NCI-H1105 (cell line): ENCODE results near the gene F11.
"Not testable (repeated sequence)": the region's sequence is repeated elsewhere in the genome, so short reads cannot be mapped to it uniquely, and the experiment has no call there.

Source experiments
- DNase-seq: peaks from one replicate; lab custom pipeline; 2025; lab: John Stamatoyannopoulos, UW

Gene F11

DNA sequence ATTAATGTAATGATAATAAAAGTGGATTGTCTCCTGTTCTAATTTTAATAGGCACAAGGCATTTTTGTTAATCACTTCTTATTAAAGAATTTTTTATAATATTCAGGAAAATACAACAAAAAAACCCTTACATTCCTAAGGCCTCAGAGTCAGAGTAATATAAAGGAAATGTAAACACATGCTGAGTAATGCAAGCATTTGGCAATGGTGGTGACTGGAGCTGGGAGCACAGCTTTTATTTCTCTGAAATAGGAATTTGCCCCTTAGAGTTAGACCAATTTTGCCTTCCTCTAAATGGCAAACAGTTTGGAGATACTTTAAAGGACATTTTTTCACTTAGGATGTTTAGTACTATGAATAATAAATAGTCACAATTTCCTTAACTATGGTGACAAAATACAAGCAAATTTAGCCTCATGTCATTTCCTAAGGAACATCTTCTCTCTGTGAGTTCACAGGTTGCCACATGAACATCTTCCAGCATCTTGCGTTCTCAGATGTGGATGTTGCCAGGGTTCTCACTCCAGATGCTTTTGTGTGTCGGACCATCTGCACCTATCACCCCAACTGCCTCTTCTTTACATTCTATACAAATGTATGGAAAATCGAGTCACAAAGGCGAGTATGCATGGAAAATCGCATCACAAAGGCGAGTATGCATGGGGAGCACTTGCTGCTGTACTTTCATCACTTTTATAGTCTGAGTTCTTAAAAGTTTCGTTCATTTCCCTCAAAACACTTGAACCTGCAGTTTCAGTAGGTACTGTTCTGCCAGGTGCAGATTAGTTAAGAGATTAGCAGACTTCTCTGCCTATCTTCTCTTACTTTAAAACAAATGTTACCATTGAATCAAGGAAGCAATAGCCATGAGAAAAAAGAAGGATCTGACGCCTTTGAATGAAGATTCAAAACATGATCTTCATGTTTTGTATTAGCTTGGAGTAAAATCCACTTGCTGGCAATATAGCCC, 15.9 kb upstream of the F11 start:
- no peak for DNase-seq

DNA sequence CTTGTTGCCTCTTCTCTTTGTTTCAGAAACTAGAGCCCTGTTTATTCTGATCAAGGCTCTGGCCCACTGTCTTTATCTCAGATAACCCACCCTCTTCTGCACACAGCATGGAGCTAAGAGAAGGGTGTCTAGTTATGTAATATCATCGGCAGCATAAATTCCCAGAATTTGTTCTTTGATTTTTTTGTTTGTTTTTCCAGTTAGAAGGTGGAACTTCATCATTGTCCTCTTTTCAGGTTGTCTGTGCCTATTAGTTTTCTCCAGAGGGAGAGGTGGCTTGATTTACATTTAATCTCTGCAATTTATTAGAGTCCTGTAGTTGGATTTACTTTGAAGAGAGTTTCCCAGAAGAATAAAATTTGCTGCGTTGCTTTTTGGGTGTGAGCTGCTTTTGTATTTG, 15.2 kb upstream of the F11 start:
- DNase-seq: no peak

- no peak for DNase-seq
Measured at GRCh38 chr4:186255122-186255521, 10.9 kb upstream of the F11 start.

DNA sequence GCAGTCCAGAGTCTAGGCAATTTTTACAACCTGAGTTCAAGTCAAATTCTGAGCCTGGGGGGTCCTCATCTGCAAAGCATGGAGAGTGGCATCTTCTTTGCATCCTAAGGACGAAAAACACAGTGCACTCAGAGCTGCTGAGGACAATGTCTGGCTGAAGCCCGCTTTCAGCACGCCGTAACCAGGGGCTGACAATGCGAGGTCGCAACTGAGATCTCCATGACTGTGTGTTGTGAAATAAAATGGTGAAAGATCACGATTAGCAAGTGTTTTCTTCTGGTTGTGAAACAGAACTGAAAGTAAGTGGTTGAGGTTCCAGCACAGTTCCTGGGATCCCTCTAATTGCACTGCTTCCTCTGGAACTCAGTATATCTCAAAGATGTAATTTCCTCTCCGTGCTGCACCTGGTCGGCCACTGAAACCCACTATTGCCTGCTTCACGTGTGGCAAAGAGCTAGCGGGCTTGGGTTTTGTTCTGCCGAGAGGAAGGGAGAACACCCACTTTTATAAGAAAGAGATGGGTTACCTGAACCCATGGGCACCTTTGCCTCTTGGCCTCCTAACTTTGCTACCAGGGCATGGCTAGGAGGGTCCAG, 7.7 kb upstream of the F11 start:
- DNase-seq: no peak

DNA sequence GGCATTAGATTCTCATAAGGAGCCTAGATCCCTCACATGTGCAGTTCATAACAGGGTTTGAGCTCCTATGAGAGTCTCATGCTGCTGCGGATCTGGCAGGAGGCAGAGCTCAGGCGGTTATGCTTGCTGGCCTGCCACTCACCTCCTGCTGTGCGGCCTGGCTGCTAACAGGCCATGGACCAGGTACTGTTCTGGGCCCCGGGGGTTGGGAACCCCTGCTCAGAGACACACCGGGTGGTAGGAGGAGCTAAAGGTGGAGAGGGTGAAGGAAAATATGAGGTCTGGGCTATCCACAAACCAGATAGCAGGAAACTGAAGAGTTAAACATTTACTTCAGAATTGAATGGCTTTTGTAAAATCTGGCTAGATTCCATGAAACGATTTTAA, 5.9 kb upstream of the F11 start:
- no peak for DNase-seq

DNA sequence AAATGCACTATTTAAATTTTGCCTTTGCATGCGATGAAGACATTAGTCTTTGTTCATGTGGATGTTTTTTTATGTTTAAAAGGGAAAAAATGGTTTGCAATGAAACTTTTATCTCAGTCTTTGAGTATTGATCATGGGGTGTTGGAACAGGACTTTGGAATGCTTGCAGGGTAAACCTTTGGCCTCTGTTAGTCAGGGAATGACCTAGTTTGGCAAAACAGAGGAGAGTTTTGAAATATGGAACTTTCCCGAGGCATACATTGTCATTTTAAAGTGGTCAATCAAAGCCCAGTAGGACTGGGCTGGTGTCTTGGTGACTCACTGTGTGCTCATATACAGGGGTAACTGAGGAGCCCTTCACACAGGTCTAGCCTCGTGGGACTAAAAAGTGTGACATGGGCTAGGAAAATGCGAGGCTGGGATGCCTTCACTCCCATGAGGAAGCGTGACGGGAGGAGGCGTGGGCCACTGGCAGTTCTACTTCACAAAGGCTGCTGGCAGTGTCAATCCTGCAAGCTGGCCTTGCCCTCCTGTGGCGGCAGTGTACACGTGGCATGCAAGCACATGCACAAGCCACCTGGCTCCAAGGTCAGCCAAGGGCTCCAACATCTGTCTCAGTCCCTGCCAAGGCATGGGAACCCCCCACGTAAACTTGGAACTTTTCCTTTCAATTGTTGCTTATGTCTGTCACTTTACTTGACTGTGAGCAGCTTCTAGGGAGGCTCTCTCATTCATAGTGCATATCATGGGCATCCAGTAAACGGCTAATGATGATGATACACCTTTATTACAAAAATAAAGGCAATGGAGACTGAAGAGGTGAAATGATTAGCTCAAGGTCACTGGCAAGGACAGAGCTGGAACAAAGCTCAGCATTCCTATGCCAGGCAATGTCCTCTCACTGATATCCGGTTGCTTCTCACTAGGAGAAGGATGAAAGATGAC, 5.2 kb upstream of the F11 start:
- DNase-seq: no peak

DNA sequence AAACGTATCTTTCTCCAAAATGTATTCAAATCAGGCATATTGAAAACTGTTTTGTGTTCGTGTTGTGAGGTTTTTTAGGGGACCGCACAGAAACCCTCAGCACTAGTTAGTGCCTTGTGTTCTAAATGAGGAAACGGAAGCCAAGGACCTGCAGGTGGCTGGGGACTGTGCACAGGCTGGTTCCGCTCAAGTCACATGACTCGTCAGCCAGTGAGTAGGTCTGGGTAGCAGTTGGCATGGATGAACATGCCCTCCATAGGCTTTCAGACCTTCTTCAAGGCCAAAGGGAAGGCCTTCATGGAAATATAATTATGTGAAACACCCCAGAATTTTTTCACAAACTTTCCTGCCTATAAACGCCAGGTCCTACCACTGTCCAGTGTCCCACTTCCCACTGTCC, 1.3 kb upstream of the F11 start:
- DNase-seq: no peak

DNA sequence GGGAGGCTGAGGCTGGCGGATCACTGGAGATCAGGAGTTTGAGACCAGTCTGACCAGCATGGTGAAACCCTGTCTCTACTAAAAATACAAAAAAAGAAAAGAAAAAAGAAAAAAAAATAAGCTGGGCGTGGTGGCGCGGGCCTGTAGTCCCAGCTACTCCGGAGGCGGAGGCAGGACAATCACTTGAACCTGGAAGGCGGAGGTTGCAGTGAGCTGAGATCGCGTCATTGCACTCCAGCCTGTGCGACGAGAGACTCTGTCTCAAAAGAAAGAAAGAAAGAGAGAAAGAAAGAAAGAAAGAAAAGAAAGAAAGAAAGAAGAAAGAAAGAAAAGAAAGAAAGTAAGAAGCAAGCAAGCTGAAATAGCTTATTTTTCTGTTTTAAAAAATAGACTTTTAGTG, 739 bp upstream of the F11 start:
- DNase-seq: not testable (repeated sequence)

DNA sequence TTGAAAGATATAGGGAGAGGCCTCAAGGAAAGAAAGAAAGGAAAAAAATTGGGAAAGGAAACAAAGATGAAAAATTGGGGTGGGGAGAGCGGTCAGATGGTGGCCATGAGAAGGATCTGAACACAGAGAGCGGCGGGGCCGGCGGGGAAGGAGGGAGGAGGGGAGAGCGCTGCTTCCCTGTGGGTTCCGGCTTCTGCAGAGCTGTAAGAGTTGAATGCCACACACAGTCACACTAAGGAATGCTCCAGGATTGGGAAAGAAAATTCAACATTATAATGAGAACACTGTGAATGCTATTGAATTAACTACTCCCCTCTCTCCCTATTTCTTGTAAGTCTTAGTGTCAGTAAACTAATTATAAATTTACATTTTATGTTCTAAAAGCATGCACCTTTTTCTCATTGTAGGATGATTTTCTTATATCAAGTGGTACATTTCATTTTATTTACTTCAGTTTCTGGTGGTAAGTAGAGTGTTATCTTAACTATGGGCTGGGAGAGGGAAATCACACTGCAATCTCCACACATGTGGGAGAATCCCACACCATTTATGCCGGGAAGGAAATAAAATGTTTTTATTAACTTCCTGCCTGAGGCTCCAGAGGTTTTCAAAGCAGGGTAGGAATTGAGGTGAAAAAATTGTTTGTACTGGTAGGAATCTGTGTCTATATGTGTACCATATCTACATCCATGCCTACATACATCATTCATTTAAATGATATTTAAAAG, 904 bp downstream of the F11 start:
- DNase-seq: no peak

DNA sequence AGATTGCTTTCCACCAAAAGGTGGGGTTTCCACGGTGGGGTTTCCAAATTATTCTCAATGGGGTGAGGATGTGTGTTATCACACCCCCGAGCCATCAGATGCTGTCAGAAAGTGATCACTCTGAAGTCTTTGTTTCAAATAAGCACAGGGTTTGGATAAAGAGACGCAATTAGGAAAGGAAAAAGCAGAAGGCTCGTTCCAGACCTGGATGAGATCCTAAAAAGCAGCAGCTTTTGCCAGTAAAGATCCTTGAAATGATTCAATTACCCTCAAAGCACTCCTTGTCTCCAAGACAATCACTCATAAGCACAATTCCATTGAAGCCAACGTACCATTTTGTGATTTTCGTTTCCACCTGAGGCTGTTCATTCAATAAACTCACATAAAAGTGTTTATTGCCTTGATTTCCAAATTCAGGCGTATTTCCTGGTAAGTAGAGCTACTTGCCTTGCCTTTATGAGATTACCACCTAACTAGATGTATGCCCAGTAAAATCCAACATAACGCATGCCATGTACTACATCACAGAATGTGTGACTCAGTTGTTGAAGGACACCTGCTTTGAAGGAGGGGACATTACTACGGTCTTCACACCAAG, 5.2 kb downstream of the F11 start:
- DNase-seq: no peak

- no peak for DNase-seq
Measured at GRCh38 chr4:186272699-186273391, 6.9 kb downstream of the F11 start.

- DNase-seq: not testable (repeated sequence)
Measured at GRCh38 chr4:186273392-186273789, 7.4 kb downstream of the F11 start.

- no peak for DNase-seq
Measured at GRCh38 chr4:186283311-186283710, 17.3 kb downstream of the F11 start.

GRCh38 chr4:186285147-186285546, 19.2 kb downstream of the F11 start:
- DNase-seq: no peak

GRCh38 chr4:186286581-186286980, 20.6 kb downstream of the F11 start:
- no peak for DNase-seq

- no peak for DNase-seq
Measured at GRCh38 chr4:186291256-186291890, 25.4 kb downstream of the F11 start.

DNA sequence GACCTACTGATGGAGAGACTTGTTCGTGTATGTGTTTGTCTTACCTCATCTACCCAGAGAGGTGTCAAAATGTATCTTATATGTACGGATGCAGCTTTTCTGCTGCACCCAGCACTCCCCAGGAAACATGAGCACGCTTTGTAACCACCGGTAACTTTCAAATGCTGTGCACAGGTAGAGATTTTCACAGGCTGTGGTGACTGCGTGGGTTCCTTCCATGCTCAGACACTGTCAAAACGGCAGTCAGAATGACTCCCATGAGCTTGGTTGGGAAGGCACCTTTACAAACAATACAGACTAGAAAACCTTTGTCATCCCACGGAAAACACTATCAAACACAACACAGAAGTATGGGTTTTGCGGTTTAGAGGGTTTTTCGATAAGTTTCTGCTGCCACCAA, 28.2 kb downstream of the F11 start:
- DNase-seq: no peak

GRCh38 chr4:186296481-186296880, 30.5 kb downstream of the F11 start:
- DNase-seq: no peak

GRCh38 chr4:186297013-186297645, 31.1 kb downstream of the F11 start:
- DNase-seq: peak; percentile 2
